ENCODE results near the gene DDX1. TPM values are rescaled to one million over a fixed set of nuclear protein-coding genes. Genes with fewer than 3 reads are reported as not detected.

Gene DDX1
- total and polyA plus RNA-seq, 10 of the 15 experiments (the other 5 are each of a cell fraction or from before 2014, with no cell fraction given) = 53.2 to 134 (median 85.6) TPM

- TF ChIP-seq, protein P1, sequence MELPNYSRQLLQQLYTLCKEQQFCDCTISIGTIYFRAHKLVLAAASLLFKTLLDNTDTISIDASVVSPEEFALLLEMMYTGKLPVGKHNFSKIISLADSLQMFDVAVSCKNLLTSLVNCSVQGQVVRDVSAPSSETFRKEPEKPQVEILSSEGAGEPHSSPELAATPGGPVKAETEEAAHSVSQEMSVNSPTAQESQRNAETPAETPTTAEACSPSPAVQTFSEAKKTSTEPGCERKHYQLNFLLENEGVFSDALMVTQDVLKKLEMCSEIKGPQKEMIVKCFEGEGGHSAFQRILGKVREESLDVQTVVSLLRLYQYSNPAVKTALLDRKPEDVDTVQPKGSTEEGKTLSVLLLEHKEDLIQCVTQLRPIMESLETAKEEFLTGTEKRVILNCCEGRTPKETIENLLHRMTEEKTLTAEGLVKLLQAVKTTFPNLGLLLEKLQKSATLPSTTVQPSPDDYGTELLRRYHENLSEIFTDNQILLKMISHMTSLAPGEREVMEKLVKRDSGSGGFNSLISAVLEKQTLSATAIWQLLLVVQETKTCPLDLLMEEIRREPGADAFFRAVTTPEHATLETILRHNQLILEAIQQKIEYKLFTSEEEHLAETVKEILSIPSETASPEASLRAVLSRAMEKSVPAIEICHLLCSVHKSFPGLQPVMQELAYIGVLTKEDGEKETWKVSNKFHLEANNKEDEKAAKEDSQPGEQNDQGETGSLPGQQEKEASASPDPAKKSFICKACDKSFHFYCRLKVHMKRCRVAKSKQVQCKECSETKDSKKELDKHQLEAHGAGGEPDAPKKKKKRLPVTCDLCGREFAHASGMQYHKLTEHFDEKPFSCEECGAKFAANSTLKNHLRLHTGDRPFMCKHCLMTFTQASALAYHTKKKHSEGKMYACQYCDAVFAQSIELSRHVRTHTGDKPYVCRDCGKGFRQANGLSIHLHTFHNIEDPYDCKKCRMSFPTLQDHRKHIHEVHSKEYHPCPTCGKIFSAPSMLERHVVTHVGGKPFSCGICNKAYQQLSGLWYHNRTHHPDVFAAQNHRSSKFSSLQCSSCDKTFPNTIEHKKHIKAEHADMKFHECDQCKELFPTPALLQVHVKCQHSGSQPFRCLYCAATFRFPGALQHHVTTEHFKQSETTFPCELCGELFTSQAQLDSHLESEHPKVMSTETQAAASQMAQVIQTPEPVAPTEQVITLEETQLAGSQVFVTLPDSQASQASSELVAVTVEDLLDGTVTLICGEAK (IDR thresholded peaks at IDR 0.05; ENCODE audit: borderline replicate concordance) = no peak
These were observed 16.2 kb downstream of the DDX1 start (continued) for GRCh38 chr2:15607709-15608391.

DNA sequence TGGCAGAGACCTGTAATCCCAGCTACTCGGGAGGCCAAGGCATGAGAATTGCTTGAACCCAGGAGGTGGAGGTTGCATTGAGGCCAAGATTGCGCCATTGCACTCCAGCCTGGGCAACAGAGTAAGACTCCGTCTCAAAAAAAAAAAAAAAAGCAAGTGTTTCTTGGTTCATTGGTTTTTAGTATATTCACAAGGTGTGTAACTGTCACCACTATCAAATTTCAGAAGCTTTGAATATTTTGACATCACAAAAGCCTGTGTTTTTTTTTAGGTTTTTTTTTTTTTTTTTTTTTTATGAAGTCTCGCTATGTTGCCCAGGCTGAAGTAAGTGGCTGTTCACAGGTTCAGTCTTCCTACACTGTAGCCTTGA is 16.7 kb downstream of the DDX1 start:
- CTCF ChIA-PET = no interaction called here
- Histone ChIP-seq H3K4me3 (no peak overlapping the region), H3K9me3 (replicated peaks; ENCODE audit: control insufficient read depth, insufficient read depth, low read length) (no peaks in the 10 kb centered on the region), H3K27me3 (replicated peaks in 1 of 2; ENCODE audit: control insufficient read depth in 2 of 2, insufficient read depth in 2 of 2, low read length in 1 of 2) (no peaks in the 10 kb centered on the region), H3K36me3 (ENCODE audit: control insufficient read depth in 2 of 2, insufficient read depth in 2 of 2, low read length in 1 of 2) (peaks cover 11 to 14% of the 10 kb centered on the region in 2 experiments), H4K20me1 (ENCODE audit: control insufficient read depth, insufficient read depth) (no peaks in the 10 kb centered on the region), H3K9ac (ENCODE audit: control insufficient read depth, insufficient read depth, low read length) (no peak overlapping the region), H3K4me1 (ENCODE audit: control insufficient read depth, insufficient read depth, low read length) (no peaks in the 10 kb centered on the region), H3K4me2 (ENCODE audit: control insufficient read depth, insufficient read depth) (no peak overlapping the region), H2AFZ (ENCODE audit: control insufficient read depth, low read depth, low read length) (no peak overlapping the region), H3K79me2 (ENCODE audit: control insufficient read depth, insufficient read depth, low read length) (no peaks in the 10 kb centered on the region), H3K27ac (ENCODE audit: control insufficient read depth, insufficient read depth) (no peak overlapping the region)
- RAD21 ChIA-PET (ENCODE audit: unreplicated experiment) = no interaction called here
- TF ChIP-seq HDAC2 (IDR thresholded peaks at IDR 0.05) (no peak), EZH2 (IDR thresholded peaks at IDR 0.05; ENCODE audit: borderline replicate concordance, control insufficient read depth, low read depth, low read length) (no peak), CREM (IDR thresholded peaks at IDR 0.05; ENCODE audit: low read depth) (no peak), TCF7 (IDR thresholded peaks at IDR 0.05; ENCODE audit: borderline replicate concordance) (no peak), SMC3 (IDR thresholded peaks at IDR 0.05; ENCODE audit: borderline replicate concordance, low read length) (no peak)
- ATAC-seq (no peak), FAIRE-seq (no peak), DNase-seq (ENCODE audit: low read depth, low spot score) (no peak)
- no TSS peak for BruUV-seq (replicated peaks)
- WGBS (ENCODE audit: insufficient coverage, insufficient replicate concordance, low lambda C conversion rate, missing lambda C conversion rate) = 94% methylated on average over 2 of the region's 4 CpGs
- POLR2A ChIA-PET = interaction anchor here (0.6 kb wide), 2 partner anchors 33 to 51 kb away, joined by 3 to 7 read pairs; no protein-coding TSS in a partner anchor
- in situ Hi-C loops (cut with MboI) (no loop called here), intact Hi-C loops (cut with micrococcal nuclease; ENCODE audit: unreplicated experiment) (no loop called here)
- SMC1A ChIA-PET (ENCODE audit: uncharacterized antibody, unreplicated experiment) = interaction anchor here (0.6 to 1.7 kb wide), 4 partner anchors 12 to 1058 kb away, joined by 3 to 6 read pairs (median 4); no protein-coding TSS in a partner anchor
